ENCODE results near the gene TNNT3.

Gene TNNT3

DNA sequence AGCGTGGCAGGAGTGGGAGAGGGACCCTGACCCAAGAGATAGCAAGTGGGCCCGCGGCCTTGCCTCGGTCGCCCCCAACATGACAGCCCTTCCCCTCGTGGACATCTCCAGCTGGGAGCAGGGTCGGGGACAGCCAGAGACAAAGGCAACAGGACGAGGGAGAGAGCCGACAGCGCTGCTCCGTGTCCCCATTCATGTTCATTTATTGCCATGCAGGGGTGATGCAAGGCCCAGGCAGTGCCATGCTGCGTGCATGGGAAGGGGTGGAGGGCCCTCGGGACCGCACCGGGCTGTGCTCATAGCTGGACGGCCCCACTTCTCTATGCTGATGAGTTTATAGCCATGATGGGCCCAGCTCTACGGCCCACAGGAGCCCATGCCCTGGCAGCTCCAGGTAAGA is 40.3 kb downstream of the TNNT3 start:
- DNase-seq, result no peak

DNA sequence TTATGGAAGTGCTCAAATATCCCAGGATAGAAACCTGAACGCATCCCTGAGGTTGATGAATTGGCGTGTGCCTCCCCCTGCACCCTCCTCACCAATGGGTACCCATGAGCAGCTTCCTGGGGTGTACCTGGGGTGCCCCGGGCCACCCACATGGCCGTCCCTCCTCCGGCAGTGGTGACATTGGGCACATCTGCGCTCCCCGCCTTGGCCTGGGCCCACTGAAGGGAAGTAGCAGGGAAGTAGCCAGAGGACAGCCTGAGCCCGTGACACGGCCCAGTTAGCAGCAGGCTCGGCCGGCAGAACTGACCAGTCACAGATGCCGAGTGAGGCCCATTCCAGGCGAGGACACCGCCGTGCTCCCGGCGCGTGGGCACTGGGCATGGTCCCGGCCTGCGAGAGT is 44.4 kb downstream of the TNNT3 start:
- no peak for DNase-seq

DNA sequence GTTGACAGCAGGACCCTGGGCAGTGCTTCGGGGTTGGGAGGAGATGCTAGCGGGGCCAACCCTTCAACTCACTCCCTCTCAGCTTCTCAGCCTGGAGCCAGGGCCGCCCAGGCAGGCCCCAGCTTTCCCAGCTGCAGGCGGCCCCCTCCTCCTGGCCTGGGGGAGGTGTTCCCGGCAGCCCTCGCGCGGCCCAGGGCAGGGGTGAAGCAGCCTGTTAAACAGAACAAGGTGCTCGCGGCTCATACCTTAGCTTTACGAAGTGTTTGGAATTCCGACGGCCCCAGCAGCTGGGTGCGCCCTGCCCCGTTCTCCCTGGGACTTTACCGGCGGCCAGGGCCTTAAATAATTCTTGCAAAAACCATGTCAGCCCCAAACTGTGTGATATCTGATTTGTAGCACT is 44.8 kb downstream of the TNNT3 start:
- DNase-seq, result no peak

GRCh38 chr11:1964955-1965354 is 45.5 kb downstream of the TNNT3 start:
- no peak for DNase-seq

DNA sequence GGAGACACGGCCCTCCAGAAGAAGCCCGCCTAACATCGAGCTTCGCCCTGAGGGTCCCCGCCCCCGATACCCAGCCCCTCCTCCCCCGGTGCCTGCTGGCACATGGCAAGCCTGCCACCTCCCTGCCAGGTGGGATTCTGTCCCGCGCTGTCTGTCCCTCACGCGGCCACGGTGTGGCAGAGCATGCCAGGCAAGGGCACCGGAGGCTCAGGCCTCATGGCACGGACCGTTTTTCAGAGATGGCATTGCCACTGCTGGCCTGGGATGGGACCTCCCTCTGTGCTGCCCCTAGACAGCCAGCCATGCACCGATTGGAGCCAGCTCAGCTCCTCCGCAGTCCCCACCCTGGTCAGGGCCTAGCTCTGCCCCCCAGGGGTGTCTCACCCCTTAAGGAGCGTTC is 47.0 kb downstream of the TNNT3 start:
- DNase-seq, result no peak

- no peak for DNase-seq
Observed at GRCh38 chr11:1967641-1968225, 48.2 kb downstream of the TNNT3 start.

GRCh38 chr11:1968454-1969002 is 49.0 kb downstream of the TNNT3 start:
- no peak for DNase-seq

GRCh38 chr11:1969035-1969434 is 49.5 kb downstream of the TNNT3 start:
- DNase-seq, result no peak

DNA sequence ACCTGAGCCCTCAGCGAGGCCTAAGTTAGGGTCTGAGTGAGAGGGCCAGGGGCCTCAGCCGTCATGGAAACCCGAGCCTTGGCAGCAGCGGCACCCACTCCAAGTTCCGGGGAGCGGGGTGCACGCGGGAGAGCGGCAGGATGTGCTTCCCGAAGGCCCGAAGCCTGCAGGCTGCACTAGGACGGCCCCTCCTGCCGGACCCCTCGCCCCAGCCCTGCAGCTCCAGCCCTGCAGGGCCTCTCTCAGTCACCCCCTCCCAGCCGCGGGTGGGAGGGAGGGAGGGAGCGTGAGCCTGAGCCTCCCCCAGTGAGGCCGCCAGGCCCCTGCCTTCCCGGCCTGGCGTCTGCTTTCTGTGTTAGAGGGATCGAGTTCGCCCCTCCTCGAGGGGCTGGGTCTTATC is 50.3 kb downstream of the TNNT3 start:
- DNase-seq, result no peak

- no peak for DNase-seq
Observed at GRCh38 chr11:1970956-1971355, 51.5 kb downstream of the TNNT3 start.

- DNase-seq, result no peak
Observed at GRCh38 chr11:1975185-1975584, 55.7 kb downstream of the TNNT3 start.

DNA sequence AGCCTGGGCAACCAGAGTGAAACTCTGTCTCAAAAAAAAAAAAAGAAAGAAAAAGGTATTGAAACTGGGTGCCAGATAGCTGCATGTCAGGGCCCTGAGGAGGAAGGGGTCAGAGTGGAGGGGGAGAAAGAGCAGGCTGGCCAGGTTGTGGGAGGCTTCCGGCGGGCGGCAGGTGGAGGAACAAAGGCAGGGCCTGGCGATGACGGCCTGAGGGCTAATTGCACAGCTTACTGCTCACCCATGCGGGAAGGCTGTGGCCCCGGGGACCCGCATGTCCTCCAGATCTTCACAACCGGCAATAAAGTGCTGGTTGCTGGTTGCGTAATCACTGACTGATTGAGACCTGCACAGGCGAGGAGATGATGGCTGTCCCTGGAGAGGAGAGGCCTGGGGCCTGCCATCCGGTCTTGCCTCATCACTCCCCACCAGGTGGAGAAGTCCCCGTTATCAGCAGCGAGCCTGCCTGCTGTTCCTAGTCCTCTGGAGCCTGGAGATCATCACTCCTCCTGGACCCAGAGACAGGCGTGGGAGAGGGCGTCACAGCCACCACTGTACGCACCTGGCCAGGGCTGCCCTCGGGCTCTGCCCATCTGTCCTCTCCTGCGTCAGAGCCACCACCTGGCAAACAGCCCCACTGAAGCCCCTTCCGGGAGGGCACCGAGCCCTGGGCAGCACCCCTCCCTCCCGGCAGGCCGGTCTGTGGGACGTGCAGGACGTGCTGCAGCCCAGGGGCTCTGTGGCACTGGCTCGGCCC is 59.4 kb downstream of the TNNT3 start:
- DNase-seq, result no peak

- no peak for DNase-seq
Observed at GRCh38 chr11:1979607-1980006, 60.1 kb downstream of the TNNT3 start.

GRCh38 chr11:1982873-1983600 is 63.5 kb downstream of the TNNT3 start:
- DNase-seq, result no peak

GRCh38 chr11:1983601-1983961 is 64.1 kb downstream of the TNNT3 start:
- DNase-seq, result no peak

- no peak for DNase-seq
Observed at GRCh38 chr11:1987024-1987423, 67.5 kb downstream of the TNNT3 start.

DNA sequence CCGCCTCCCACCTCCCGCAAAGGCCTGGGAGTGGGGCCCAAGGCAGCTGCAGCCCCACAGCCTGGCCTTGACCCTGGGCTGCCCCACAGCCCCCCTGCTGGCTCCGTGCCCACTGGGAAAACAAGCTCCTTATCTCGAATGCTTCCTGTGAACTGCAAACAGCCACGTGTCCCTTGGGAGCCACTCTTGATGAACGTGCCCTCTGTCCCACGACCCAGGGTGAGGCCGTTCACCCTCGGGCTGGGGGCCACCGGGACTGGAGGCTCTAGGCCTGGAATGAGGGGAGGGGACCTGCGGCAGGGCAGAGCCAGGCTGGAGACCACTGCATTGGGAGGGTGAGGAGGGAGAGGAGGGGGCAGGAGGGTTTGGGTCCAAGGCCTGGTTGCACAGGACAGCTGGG is 68.7 kb downstream of the TNNT3 start:
- no peak for DNase-seq
